B cell (primary cell): Measurements from ENCODE around the gene ARID1A. TPM values are rescaled to one million over a fixed set of nuclear protein-coding genes. Genes with fewer than 3 reads are reported as not detected.
A peak's percentile ranks its signal among the peaks of the same experiment; 100 is the strongest.

Source experiments
- ATAC-seq: fragments of 200-7000 bp; cut with Tn5 transposase; one replicate; pipeline ENCODE4 v1.10.0; 2021; ENCODE audit warnings: low read depth, mild to moderate bottlenecking, moderate number of reproducible peaks, moderate library complexity
- CTCF ChIA-PET: fragments of 350-600 bp; sonication (Branson Sonifier 250); formaldehyde crosslinking; loops from one replicate; lab custom pipeline; 2021; ENCODE audit warnings: antibody characterized with exemption, inconsistent platforms; lab: Charles Lee
- POLR2A ChIA-PET: fragments of 350-600 bp; sonication (Branson Sonifier 250); formaldehyde crosslinking; loops from one replicate; lab custom pipeline; 2021; ENCODE audit warnings: antibody characterized with exemption; lab: Charles Lee
- DNase-seq: peaks from one replicate; pipeline ENCODE4 v3.0.0; 2013
- H2AFZ ChIP-seq: 2 replicates; pipeline ENCODE4 v1.6.1; 2012; ENCODE audit warnings: mild to moderate bottlenecking, low read depth, low read length; ENCODE audit not compliant: insufficient read depth, poor library complexity, severe bottlenecking
- H3K27ac ChIP-seq, 2 donors: 1 replicate in 1 of 2; 2 replicates in 1 of 2; pipeline ENCODE4 v1.5.1; 2012 to 2013; ENCODE audit warnings: low read length in 2 of 2, mild to moderate bottlenecking in 2 of 2, moderate library complexity in 1 of 2
- H3K27me3 ChIP-seq, 4 experiments: fragments of 200-600 bp in 1 of 4; sonication (generic) in 1 of 4; replicated peaks in 1 of 4; 1 replicate in 2 of 4; 2 replicates in 2 of 4; pipeline versions ENCODE4 v1.6.1 to v1.7.0; 2013 to 2016; ENCODE audit warnings: low read length in 3 of 4, mild to moderate bottlenecking in 2 of 4, mixed read lengths in 1 of 4, moderate library complexity in 1 of 4; ENCODE audit not compliant: insufficient read depth in 4 of 4, control insufficient read depth in 3 of 4; ENCODE audit errors: control extremely low read depth in 1 of 4
- H3K36me3 ChIP-seq, 2 experiments: replicated peaks in 1 of 2; 1 replicate in 1 of 2; 2 replicates in 1 of 2; pipeline versions ENCODE4 v1.6.1 to v1.7.1; 2013; ENCODE audit warnings: low read length in 1 of 2; ENCODE audit not compliant: insufficient read depth in 2 of 2, control insufficient read depth in 1 of 2; ENCODE audit errors: control extremely low read depth in 1 of 2, extremely low read depth in 1 of 2
- H3K4me1 ChIP-seq, 2 donors: fragments of 200-600 bp in 1 of 2; sonication (generic) in 1 of 2; 1 replicate in 1 of 2; 2 replicates in 1 of 2; pipeline versions ENCODE4 v1.5.1 to v1.6.1; 2013 to 2017; ENCODE audit warnings: low read length in 2 of 2; ENCODE audit not compliant: control insufficient read depth in 2 of 2, insufficient read depth in 2 of 2
- H3K4me2 ChIP-seq: replicated peaks from 2 replicates; pipeline ENCODE3; 2012; ENCODE audit warnings: mild to moderate bottlenecking, low read depth, low read length; ENCODE audit not compliant: poor library complexity, severe bottlenecking
- H3K4me3 ChIP-seq, 5 experiments: fragments of 200-600 bp in 1 of 5; sonication (generic) in 1 of 5; 1 replicate in 3 of 5; 2 replicates in 2 of 5; pipeline versions ENCODE4 v1.5.1 to v1.7.0; 2011 to 2016; ENCODE audit warnings: low read length in 4 of 5, mild to moderate bottlenecking in 4 of 5, low read depth in 2 of 5, control low read depth in 1 of 5, moderate library complexity in 1 of 5; ENCODE audit not compliant: insufficient read depth in 1 of 5; ENCODE audit errors: control extremely low read depth in 1 of 5, extremely low read depth in 1 of 5
- H3K79me2 ChIP-seq: fragments of 200-600 bp; sonication (generic); one replicate; pipeline ENCODE4 v1.6.0; 2016; ENCODE audit warnings: low read length; ENCODE audit not compliant: control insufficient read depth, insufficient read depth
- H3K9ac ChIP-seq: fragments of 200-600 bp; sonication (generic); 2 replicates; pipeline ENCODE4 v1.6.1; 2017; ENCODE audit warnings: mild to moderate bottlenecking, low read length, moderate library complexity
- H3K9me3 ChIP-seq, 3 donors: one replicate each; pipeline versions ENCODE4 v1.6.1 to v1.7.1; 2013; ENCODE audit warnings: low read length in 2 of 3; ENCODE audit not compliant: control insufficient read depth in 2 of 3, insufficient read depth in 1 of 3; ENCODE audit errors: control extremely low read depth in 1 of 3
- H4K20me1 ChIP-seq: 2 replicates; pipeline ENCODE4 v1.6.0; 2012; ENCODE audit warnings: mild to moderate bottlenecking, low read length; ENCODE audit not compliant: insufficient read depth, control insufficient read depth, poor library complexity, severe bottlenecking
- H3K27ac Mint-ChIP-seq: one replicate; pipeline ENCODE4 v1.8.0; 2021; ENCODE audit warnings: mixed read lengths
- H3K27me3 Mint-ChIP-seq: one replicate; pipeline ENCODE4 v1.8.0; 2021; ENCODE audit warnings: mixed read lengths
- H3K4me1 Mint-ChIP-seq: one replicate; pipeline ENCODE4 v1.8.0; 2021; ENCODE audit warnings: mixed read lengths
- H3K4me3 Mint-ChIP-seq: one replicate; pipeline ENCODE4 v1.8.0; 2021; ENCODE audit warnings: mixed read lengths
- H3K9me3 Mint-ChIP-seq: one replicate; pipeline ENCODE4 v1.8.0; 2022; ENCODE audit warnings: mixed read lengths; ENCODE audit not compliant: insufficient read depth
- CTCF ChIP-seq: fragments of 200-600 bp; IDR thresholded peaks from one replicate; pipeline ENCODE4 v1.8.0; 2022; ENCODE audit warnings: antibody characterized with exemption, mild to moderate bottlenecking
- EZH2 ChIP-seq: IDR thresholded peaks from 2 replicates; pipeline ENCODE4 v1.6.1; 2012; ENCODE audit warnings: borderline replicate concordance, low read depth, mild to moderate bottlenecking, moderate library complexity, low read length; ENCODE audit not compliant: insufficient read depth, poor library complexity, severe bottlenecking
- WGBS: methylation state at CpG from one replicate; pipeline ENCODE4 v1.1.5; 2013; ENCODE audit warnings: missing lambda C conversion rate; ENCODE audit not compliant: insufficient coverage; 5-methylcytosine and 5-hydroxymethylcytosine counted together
- intact Hi-C: fragments of 100-400 bp; cut with micrococcal nuclease; formaldehyde crosslinking; loops from one replicate; pipeline ENCODE4 v1.10.0; 2022
- polyA plus RNA-seq: library from polyadenylated mRNA; depleted of rRNA; stranded (reverse); fragments of >200 nt; gene quantifications from 2 replicates; pipeline ENCODE4 v1.2.3, GENCODE V29; 2012
- total RNA-seq, 2 donors: library from RNA; stranded (reverse); fragments of 120-200 nt in 1 of 2; gene quantifications; 1 replicate in 1 of 2; 2 replicates in 1 of 2; pipeline versions ENCODE4 v1.2.3 to v1.2.4, GENCODE V29; 2013 to 2022

Gene ARID1A
- total and polyA plus RNA-seq, 2 donors (not counting 1 experiment from before 2014, with no cell fraction given) = 80.7 to 150 TPM

DNA sequence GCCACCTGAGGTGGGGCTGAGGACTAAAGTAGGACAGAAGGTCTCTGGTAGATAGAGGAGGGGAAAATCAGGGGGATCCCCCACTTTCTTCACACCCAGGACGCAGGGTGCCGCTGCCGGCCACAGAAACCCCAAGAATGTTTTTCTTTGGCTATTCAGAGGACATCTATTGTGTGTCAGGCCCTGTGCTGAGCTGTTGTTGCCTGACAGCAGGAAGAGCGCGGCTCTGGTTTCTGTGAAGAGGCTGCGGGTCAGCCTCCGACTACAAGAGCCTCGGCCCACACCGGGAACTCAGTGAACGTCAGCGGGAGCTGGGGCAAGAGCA is 91.5 kb downstream of the ARID1A start:
- H3K9me3 ChIP-seq = no peaks in the 10 kb centered on the region
- ChIA-PET CTCF (interaction anchor here (0.7 to 10.1 kb wide), 12 partner anchors 23 to 249 kb away, joined by 3 to 479 read pairs (median 30); partner anchors contain the start of gene ARID1A), POLR2A (interaction anchor here (0.5 to 5.8 kb wide), 13 partner anchors 8 to 287 kb away, joined by 3 to 50 read pairs (median 6); partner anchors contain the start of gene ARID1A)
- peak overlapping the region; percentile 94 for H2AFZ ChIP-seq
- H3K4me3 Mint-ChIP-seq = peak overlapping the region; percentile 91
- ATAC-seq (peak; percentile 32), DNase-seq (no peak)
- peaks cover 0 to 9% of the 10 kb centered on the region in 2 experiments for H3K36me3 ChIP-seq
- peaks cover 48% of the 10 kb centered on the region for H3K4me1 Mint-ChIP-seq
- H3K4me1 ChIP-seq = peaks cover 30 to 44% of the 10 kb centered on the region in 2 donors
- TF ChIP-seq EZH2 (no peak), CTCF (no peak)
- peaks cover 26% of the 10 kb centered on the region for H3K79me2 ChIP-seq
- H3K9me3 Mint-ChIP-seq = no peaks in the 10 kb centered on the region
- peak overlapping the region; percentile 95 for H3K4me2 ChIP-seq
- no peaks in the 10 kb centered on the region for H4K20me1 ChIP-seq
- H3K27me3 Mint-ChIP-seq = no peaks in the 10 kb centered on the region
- peak overlapping the region; percentile 75 to 94 (median 91) for H3K4me3 ChIP-seq
- H3K27me3 ChIP-seq = no peaks in the 10 kb centered on the region
- intact Hi-C loops = loop anchor here (1.0 to 5.0 kb wide), 3 partner anchors 43 to 675 kb away; partner anchors contain the start of gene PDIK1L
- H3K27ac Mint-ChIP-seq = peak overlapping the region; percentile 99
- 0% methylated on average over 8 of the region's 11 CpGs for WGBS
- peak overlapping the region; percentile 82 to 86 for H3K27ac ChIP-seq
- peak overlapping the region; percentile 85 for H3K9ac ChIP-seq
